K562 (cell line): ENCODE measurements around the gene BAIAP3. TPM values are rescaled to one million over a fixed set of nuclear protein-coding genes. Genes with fewer than 3 reads are reported as not detected.

Experiments
- ASH1L ChIP-seq: fragments of 450-650 bp; IDR thresholded peaks from 2 replicates; pipeline ENCODE4 v1.6.1; 2018; ENCODE audit warnings: borderline replicate concordance, mild to moderate bottlenecking, low read depth; ENCODE audit not compliant: partially characterized antibody
- C11orf30 ChIP-seq: fragments of 450-650 bp; IDR thresholded peaks from 2 replicates; pipeline ENCODE4 v1.6.1; 2016; ENCODE audit warnings: low read depth, mild to moderate bottlenecking
- CEBPB ChIP-seq: fragments of 450-650 bp; IDR thresholded peaks from 2 replicates; pipeline ENCODE4 v1.6.1; 2016; ENCODE audit warnings: missing genetic modification characterization, missing compliant biosample characterization
- CREBBP ChIP-seq: IDR thresholded peaks from one replicate; pipeline ENCODE4 v1.6.1; 2012; ENCODE audit warnings: low read depth, mild to moderate bottlenecking, control low read depth, inconsistent platforms, low read length
- GATAD2A ChIP-seq: fragments of 450-650 bp; IDR thresholded peaks from 2 replicates; pipeline ENCODE4 v1.6.1; 2017
- HES1 ChIP-seq: fragments of 450-650 bp; IDR thresholded peaks from 2 replicates; pipeline ENCODE4 v1.6.1; 2016; ENCODE audit warnings: low read depth, mild to moderate bottlenecking, moderate library complexity
- LARP7 ChIP-seq: fragments of 450-650 bp; IDR thresholded peaks from 2 replicates; pipeline ENCODE4 v1.6.1; 2016
- NONO ChIP-seq, 2 experiments: fragments of 200-400 bp in 1 of 2; fragments of 450-650 bp in 1 of 2; formaldehyde crosslinking in 1 of 2; IDR thresholded peaks; 2 replicates each; pipeline ENCODE4 v1.6.1; 2017; ENCODE audit warnings: low read depth in 2 of 2, mild to moderate bottlenecking in 2 of 2, moderate library complexity in 2 of 2, low read length in 1 of 2
- NRF1 ChIP-seq, 2 experiments: fragments of 450-650 bp; IDR thresholded peaks in 1 of 2; conservative IDR thresholded peaks in 1 of 2; 2 replicates each; pipeline ENCODE4 v1.6.1; 2014; ENCODE audit warnings: mild to moderate bottlenecking in 2 of 2
- SAP30 ChIP-seq: fragments of 200-600 bp; sonication (generic); IDR thresholded peaks from 2 replicates; pipeline ENCODE4 v1.6.1; 2012; ENCODE audit warnings: borderline replicate concordance, low read depth, mild to moderate bottlenecking, moderate library complexity, low read length, control low read depth, inconsistent platforms; ENCODE audit not compliant: insufficient read depth, poor library complexity, severe bottlenecking
- TSC22D4 ChIP-seq: fragments of 450-650 bp; IDR thresholded peaks from 2 replicates; pipeline ENCODE4 v1.6.1; 2016; ENCODE audit warnings: missing genetic modification characterization, missing biosample characterization, control low read depth
- ZNF12 ChIP-seq: sonication (generic); formaldehyde crosslinking; IDR thresholded peaks from 2 replicates; pipeline ENCODE4 v1.4.0; 2020; ENCODE audit warnings: mild to moderate bottlenecking, missing genetic modification reagents
- ZNF589 ChIP-seq: fragments of 200-800 bp; sonication (Bioruptor generic); IDR thresholded peaks from 2 replicates; pipeline ENCODE4 v1.6.1; 2016; ENCODE audit warnings: low read depth, missing genetic modification characterization, missing compliant biosample characterization
- ZNF717 ChIP-seq: fragments of 250-450 bp; sonication (Bioruptor Pico); IDR thresholded peaks from 2 replicates; pipeline ENCODE4 v1.5.0; 2021
- polyA plus RNA-seq, 8 experiments: library from polyadenylated mRNA; depleted of rRNA in 4 of 8; stranded (reverse) in 5 of 8; unstranded in 3 of 8; fragments of >200 nt; fragmentation: Nextera tagmentation in 2 of 8; fragmentation: Illumina TruSeq in 1 of 8; extraction: Ambion mirVana in 2 of 8; extraction: Trizol in 1 of 8; gene quantifications; 2 replicates each; pipeline versions ENCODE4 v1.2.1 to v1.2.3, GENCODE V29; 2011 to 2014; ENCODE audit warnings: inconsistent platforms in 1 of 8, missing spikeins in 1 of 8
- total RNA-seq, 7 experiments: library from RNA; depleted of rRNA in 6 of 7; stranded (reverse); fragments of >200 nt in 6 of 7; fragmentation: Illumina TruSeq in 2 of 7; extraction: Trizol in 2 of 7; gene quantifications; 2 replicates each; pipeline versions ENCODE4 v1.2.1 to v1.2.3, GENCODE V29; 2011 to 2021; ENCODE audit warnings: low replicate concordance in 1 of 7
- TF ChIP-seq, protein P1 (sequence below): sonication (generic); formaldehyde crosslinking; IDR thresholded peaks from 2 replicates; pipeline ENCODE4 v1.8.1; 2023; ENCODE audit warnings: mild to moderate bottlenecking, missing genetic modification reagents
- TF ChIP-seq, protein P2 (sequence below): sonication (generic); formaldehyde crosslinking; IDR thresholded peaks from 2 replicates; pipeline ENCODE4 v1.5.0; 2020; ENCODE audit warnings: missing genetic modification reagents
- TF ChIP-seq, protein P3 (sequence below), 2 experiments: IDR thresholded peaks; 2 replicates each; pipeline ENCODE4 v1.6.1; 2011; ENCODE audit warnings: borderline replicate concordance in 1 of 2, control low read depth in 1 of 2, low read depth in 1 of 2, low read length in 1 of 2, mild to moderate bottlenecking in 1 of 2, mixed read lengths in 1 of 2, moderate library complexity in 1 of 2; ENCODE audit not compliant: insufficient read depth in 1 of 2, insufficient read length in 1 of 2, poor library complexity in 1 of 2, severe bottlenecking in 1 of 2; ENCODE audit errors: extremely low read depth in 1 of 2
- TF ChIP-seq, protein P4 (sequence below): fragments of 450-650 bp; IDR thresholded peaks from 2 replicates; pipeline ENCODE4 v1.6.1; 2016; ENCODE audit warnings: missing biosample characterization, missing genetic modification characterization
- TF ChIP-seq, protein P5 (sequence below): fragments of 450-650 bp; formaldehyde crosslinking; IDR thresholded peaks from 2 replicates; pipeline ENCODE4 v1.4.0; 2022; ENCODE audit warnings: missing genetic modification characterization

The BAIAP3 gene
- total and polyA plus RNA-seq, 9 of the 15 experiments (the other 6 are each of a cell fraction or from before 2014, with no cell fraction given): 0.03 to 4.5 (median 0.57) TPM; not detected in 1

DNA sequence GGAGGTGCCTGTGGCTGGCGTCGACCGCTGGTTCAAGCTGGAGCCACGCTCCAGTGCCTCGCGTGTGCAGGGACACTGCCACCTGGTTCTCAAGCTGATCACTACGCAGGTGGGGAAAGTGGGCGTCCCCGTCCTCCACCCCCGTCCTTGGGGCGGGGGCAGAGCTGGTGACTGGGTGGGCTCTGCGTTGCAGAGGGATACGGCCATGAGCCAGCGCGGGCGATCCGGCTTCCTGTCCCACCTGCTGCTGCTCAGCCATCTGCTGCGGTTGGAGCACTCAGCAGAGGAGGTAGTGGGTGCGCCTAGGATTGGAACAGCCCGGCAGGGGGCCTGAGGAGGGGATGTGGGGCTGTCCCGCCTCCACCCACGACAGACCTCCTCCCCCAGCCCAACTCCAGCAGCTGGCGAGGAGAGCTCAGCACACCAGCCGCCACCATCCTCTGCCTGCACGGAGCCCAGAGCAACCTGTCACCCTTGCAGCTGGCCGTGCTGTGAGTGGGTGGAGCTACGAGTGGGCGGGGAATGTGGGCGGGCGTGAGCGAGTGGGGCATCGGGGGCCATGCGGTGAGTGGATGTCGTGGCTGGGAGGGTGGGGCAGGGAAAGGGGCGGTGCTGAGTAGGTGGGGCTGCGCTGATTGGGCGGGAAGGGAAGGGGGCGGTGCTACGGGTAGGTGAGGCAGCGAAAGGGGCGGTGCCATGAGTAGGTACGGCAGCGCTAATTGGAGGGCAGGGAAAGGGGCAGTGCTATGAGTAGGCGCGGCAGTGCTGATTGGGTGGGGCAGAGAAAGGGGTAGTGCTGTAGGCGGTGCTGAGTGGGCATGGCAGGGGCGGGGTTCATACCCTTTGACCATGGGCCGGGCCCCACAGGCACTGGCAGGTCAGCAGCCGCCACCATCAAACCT lies 9.3 kb downstream of the BAIAP3 start (continued):
- TF ChIP-seq CREBBP (no peak), GATAD2A (no peak), NONO (IDR thresholded peaks at IDR 0.05; ENCODE audit: low read depth in 2 of 2, low read length in 1 of 2) (no peak), C11orf30 (peak; percentile 82), CEBPB (tag) (no peak), NRF1 (conservative IDR thresholded peaks at IDR 0.05 in 1 of 2, IDR thresholded peaks at IDR 0.05 in 1 of 2) (peak; percentile 80 to 82), ASH1L (peak; percentile 75), SAP30 (no peak), ZNF12 (CRISPR knock-in tag) (no peak), ZNF717 (CRISPR knock-in tag) (no peak), ZNF589 (no peak), HES1 (no peak), LARP7 (no peak), TSC22D4 (no peak)
- TF ChIP-seq, protein P1, sequence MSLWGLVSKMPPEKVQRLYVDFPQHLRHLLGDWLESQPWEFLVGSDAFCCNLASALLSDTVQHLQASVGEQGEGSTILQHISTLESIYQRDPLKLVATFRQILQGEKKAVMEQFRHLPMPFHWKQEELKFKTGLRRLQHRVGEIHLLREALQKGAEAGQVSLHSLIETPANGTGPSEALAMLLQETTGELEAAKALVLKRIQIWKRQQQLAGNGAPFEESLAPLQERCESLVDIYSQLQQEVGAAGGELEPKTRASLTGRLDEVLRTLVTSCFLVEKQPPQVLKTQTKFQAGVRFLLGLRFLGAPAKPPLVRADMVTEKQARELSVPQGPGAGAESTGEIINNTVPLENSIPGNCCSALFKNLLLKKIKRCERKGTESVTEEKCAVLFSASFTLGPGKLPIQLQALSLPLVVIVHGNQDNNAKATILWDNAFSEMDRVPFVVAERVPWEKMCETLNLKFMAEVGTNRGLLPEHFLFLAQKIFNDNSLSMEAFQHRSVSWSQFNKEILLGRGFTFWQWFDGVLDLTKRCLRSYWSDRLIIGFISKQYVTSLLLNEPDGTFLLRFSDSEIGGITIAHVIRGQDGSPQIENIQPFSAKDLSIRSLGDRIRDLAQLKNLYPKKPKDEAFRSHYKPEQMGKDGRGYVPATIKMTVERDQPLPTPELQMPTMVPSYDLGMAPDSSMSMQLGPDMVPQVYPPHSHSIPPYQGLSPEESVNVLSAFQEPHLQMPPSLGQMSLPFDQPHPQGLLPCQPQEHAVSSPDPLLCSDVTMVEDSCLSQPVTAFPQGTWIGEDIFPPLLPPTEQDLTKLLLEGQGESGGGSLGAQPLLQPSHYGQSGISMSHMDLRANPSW: no peak
- TF ChIP-seq, protein P2, sequence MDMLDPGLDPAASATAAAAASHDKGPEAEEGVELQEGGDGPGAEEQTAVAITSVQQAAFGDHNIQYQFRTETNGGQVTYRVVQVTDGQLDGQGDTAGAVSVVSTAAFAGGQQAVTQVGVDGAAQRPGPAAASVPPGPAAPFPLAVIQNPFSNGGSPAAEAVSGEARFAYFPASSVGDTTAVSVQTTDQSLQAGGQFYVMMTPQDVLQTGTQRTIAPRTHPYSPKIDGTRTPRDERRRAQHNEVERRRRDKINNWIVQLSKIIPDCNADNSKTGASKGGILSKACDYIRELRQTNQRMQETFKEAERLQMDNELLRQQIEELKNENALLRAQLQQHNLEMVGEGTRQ (CRISPR knock-in tag): no peak
- TF ChIP-seq, protein P3, sequence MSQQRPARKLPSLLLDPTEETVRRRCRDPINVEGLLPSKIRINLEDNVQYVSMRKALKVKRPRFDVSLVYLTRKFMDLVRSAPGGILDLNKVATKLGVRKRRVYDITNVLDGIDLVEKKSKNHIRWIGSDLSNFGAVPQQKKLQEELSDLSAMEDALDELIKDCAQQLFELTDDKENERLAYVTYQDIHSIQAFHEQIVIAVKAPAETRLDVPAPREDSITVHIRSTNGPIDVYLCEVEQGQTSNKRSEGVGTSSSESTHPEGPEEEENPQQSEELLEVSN (IDR thresholded peaks at IDR 0.05; ENCODE audit: borderline replicate concordance in 1 of 2, extremely low read depth in 1 of 2, insufficient read depth in 1 of 2, insufficient read length in 1 of 2, low read depth in 1 of 2, low read length in 1 of 2, poor library complexity in 1 of 2, severe bottlenecking in 1 of 2): peak in 1 of 2 experiments; percentile 39
- TF ChIP-seq, protein P4, sequence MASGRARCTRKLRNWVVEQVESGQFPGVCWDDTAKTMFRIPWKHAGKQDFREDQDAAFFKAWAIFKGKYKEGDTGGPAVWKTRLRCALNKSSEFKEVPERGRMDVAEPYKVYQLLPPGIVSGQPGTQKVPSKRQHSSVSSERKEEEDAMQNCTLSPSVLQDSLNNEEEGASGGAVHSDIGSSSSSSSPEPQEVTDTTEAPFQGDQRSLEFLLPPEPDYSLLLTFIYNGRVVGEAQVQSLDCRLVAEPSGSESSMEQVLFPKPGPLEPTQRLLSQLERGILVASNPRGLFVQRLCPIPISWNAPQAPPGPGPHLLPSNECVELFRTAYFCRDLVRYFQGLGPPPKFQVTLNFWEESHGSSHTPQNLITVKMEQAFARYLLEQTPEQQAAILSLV (tag): no peak
- TF ChIP-seq, protein P5, sequence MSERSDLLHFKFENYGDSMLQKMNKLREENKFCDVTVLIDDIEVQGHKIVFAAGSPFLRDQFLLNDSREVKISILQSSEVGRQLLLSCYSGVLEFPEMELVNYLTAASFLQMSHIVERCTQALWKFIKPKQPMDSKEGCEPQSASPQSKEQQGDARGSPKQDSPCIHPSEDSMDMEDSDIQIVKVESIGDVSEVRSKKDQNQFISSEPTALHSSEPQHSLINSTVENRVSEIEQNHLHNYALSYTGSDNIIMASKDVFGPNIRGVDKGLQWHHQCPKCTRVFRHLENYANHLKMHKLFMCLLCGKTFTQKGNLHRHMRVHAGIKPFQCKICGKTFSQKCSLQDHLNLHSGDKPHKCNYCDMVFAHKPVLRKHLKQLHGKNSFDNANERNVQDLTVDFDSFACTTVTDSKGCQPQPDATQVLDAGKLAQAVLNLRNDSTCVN (CRISPR knock-in tag): no peak
